ENCODE results near the gene NEDD8. TPM values are rescaled to one million over a fixed set of nuclear protein-coding genes. Genes with fewer than 3 reads are reported as not detected.

NEDD8 gene
- total RNA-seq, 6 experiments from 2014 or later = 60.0 to 72.9 (median 68.7) TPM

GRCh38 chr14:24238123-24238522 lies 6.0 kb upstream of the NEDD8 start:
- Histone ChIP-seq H3K27me3 (no peaks in the 10 kb centered on the region), H3K27ac (no peak overlapping the region), H3K4me1 (peaks cover 0 to 30% (median 5%) of the 10 kb centered on the region in 4 donors), H3K9me3 (no peaks in the 10 kb centered on the region), H3K36me3 (peaks cover 4 to 56% (median 23%) of the 10 kb centered on the region in 4 donors), H3K4me3 (no peak overlapping the region)
- intact Hi-C loops (cut with DNase I) = no loop called here
- ATAC-seq (no peak), DNase-seq (peak in 1 of 3 donors; percentile 29)
- WGBS (ENCODE audit: insufficient coverage, low coverage, low lambda C conversion rate, missing lambda C conversion rate) = 94% methylated on average over 4 of the region's 5 CpGs
- no peak for TF ChIP-seq POLR2A (IDR thresholded peaks at IDR 0.05)
- no peak for TF ChIP-seq CTCF (IDR thresholded peaks at IDR 0.05)

GRCh38 chr14:24237463-24237955 lies 5.3 kb upstream of the NEDD8 start:
- intact Hi-C loops (cut with DNase I) = no loop called here
- no peak overlapping the region for H3K27ac ChIP-seq
- WGBS (ENCODE audit: insufficient coverage, low coverage, low lambda C conversion rate, missing lambda C conversion rate) = 100% methylated on average over 2 of the region's 2 CpGs
- ATAC-seq (no peak), DNase-seq (peak in 1 of 3 donors; percentile 11)
- H3K27me3 ChIP-seq = no peaks in the 10 kb centered on the region
- peaks cover 4 to 56% (median 23%) of the 10 kb centered on the region in 4 donors for H3K36me3 ChIP-seq
- H3K4me3 ChIP-seq = no peak overlapping the region
- TF ChIP-seq POLR2A (IDR thresholded peaks at IDR 0.05) (no peak), CTCF (IDR thresholded peaks at IDR 0.05) (no peak)
- H3K9me3 ChIP-seq = no peaks in the 10 kb centered on the region
- H3K4me1 ChIP-seq = peaks cover 0 to 29% (median 5%) of the 10 kb centered on the region in 4 donors

- peaks cover 4 to 56% (median 23%) of the 10 kb centered on the region in 4 donors for H3K36me3 ChIP-seq
- no peak for TF ChIP-seq POLR2A (IDR thresholded peaks at IDR 0.05)
- TF ChIP-seq CTCF (IDR thresholded peaks at IDR 0.05) = no peak
Measured at GRCh38 chr14:24236689-24237462, 4.7 kb upstream of the NEDD8 start.

GRCh38 chr14:24235804-24236688 lies 3.9 kb upstream of the NEDD8 start:
- peak in 1 of 3 donors; percentile 23 for DNase-seq
- H3K27ac ChIP-seq = no peak overlapping the region
- TF ChIP-seq POLR2A (IDR thresholded peaks at IDR 0.05) (no peak), CTCF (IDR thresholded peaks at IDR 0.05) (no peak)
- intact Hi-C loops (cut with DNase I) = no loop called here
- peaks cover 0 to 26% (median 6%) of the 10 kb centered on the region in 4 donors for H3K4me1 ChIP-seq
- WGBS (ENCODE audit: insufficient coverage, low coverage, low lambda C conversion rate, missing lambda C conversion rate) = 96% methylated on average over 5 of the region's 5 CpGs
- H3K36me3 ChIP-seq = peaks cover 4 to 55% (median 23%) of the 10 kb centered on the region in 4 donors
- ATAC-seq = no peak
- no peaks in the 10 kb centered on the region for H3K9me3 ChIP-seq
- no peak overlapping the region for H3K4me3 ChIP-seq
- H3K27me3 ChIP-seq = no peaks in the 10 kb centered on the region

More at GRCh38 chr14:24236689-24237462, 4.7 kb upstream of the NEDD8 start:
- H3K27me3 ChIP-seq = no peaks in the 10 kb centered on the region
- DNase-seq (peak in 1 of 3 donors; percentile 20), ATAC-seq (no peak)
- H3K9me3 ChIP-seq = no peaks in the 10 kb centered on the region
- intact Hi-C loops (cut with DNase I) = no loop called here
- H3K4me3 ChIP-seq = no peak overlapping the region
- WGBS (ENCODE audit: insufficient coverage, low coverage, low lambda C conversion rate, missing lambda C conversion rate) = 75% methylated on average over 2 of the region's 6 CpGs
- H3K27ac ChIP-seq = no peak overlapping the region
- peaks cover 0 to 29% (median 5%) of the 10 kb centered on the region in 4 donors for H3K4me1 ChIP-seq

Measured in right lobe of liver (tissue), 6 donors.